ENCODE results near the gene MCM3AP. TPM values are rescaled to one million over a fixed set of nuclear protein-coding genes. Genes with fewer than 3 reads are reported as not detected.
A peak's percentile ranks its signal among the peaks of the same experiment; 100 is the strongest.

MCM3AP gene
- total and polyA plus RNA-seq, 9 of the 15 experiments (the other 6 are each of a cell fraction or from before 2014, with no cell fraction given), result 6.5 to 179 (median 69.6) TPM

DNA sequence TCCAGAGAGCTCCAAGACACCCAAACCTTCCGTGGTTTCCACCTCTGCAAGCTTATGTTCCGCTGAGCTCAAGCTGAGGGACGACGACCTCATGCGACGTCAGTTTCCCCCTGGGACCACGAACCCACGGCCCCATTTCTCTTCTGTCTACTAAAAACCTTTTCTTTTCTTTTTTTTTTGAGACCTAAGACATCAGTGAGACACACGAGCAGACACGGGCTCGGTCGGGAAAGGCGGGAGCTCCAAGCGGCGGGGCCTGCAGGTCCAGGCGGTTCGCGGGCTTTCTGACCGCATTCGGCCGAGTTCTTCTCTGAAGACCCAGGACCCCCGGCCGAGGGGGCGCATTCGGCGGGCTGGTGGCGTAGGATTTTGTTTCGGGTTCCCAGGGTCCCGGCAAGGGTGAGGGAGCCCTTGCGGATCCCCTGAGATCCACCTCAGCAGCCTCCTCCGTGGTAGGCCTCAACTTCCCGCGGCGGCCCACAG lies 37.9 kb upstream of the MCM3AP start (continued):
- TF ChIP-seq PHB2 (IDR thresholded peaks at IDR 0.05; ENCODE audit: low read depth) (no peak), ZNF584 (CRISPR knock-in tag; IDR thresholded peaks at IDR 0.05; ENCODE audit: low read depth) (no peak), ZC3H4 (CRISPR knock-in tag; IDR thresholded peaks at IDR 0.05; ENCODE audit: borderline replicate concordance) (no peak), FOS (IDR thresholded peaks at IDR 0.05; ENCODE audit: extremely low read depth, insufficient read length) (no peak), ZNF140 (CRISPR knock-in tag; IDR thresholded peaks at IDR 0.05) (no peak), BMI1 (IDR thresholded peaks at IDR 0.05; ENCODE audit: low read length) (no peak), MBD2 (IDR thresholded peaks at IDR 0.05; ENCODE audit: borderline replicate concordance, low read depth) (no peak), ZNF174 (CRISPR knock-in tag; IDR thresholded peaks at IDR 0.05) (no peak), DNMT1 (IDR thresholded peaks at IDR 0.05) (no peak), SIRT6 (IDR thresholded peaks at IDR 0.05; ENCODE audit: low read depth, low read length) (no peak), ZNF165 (CRISPR knock-in tag; IDR thresholded peaks at IDR 0.05; ENCODE audit: borderline replicate concordance) (no peak; the same call in 1 of the 2 replicates), BRD9 (IDR thresholded peaks at IDR 0.05; ENCODE audit: low read depth, partially characterized antibody) (peak; percentile 61), SMAD4 (CRISPR knock-in tag; conservative IDR thresholded peaks at IDR 0.05) (no peak; the same call in 1 of the 2 replicates), ZEB2 (IDR thresholded peaks at IDR 0.05) (no peak), ZNF384 (IDR thresholded peaks at IDR 0.05; ENCODE audit: low read depth, low read length) (no peak), NCOA1 (IDR thresholded peaks at IDR 0.05; ENCODE audit: low read depth) (0 out of 2 replicates have a peak, but pooled peaks have one; percentile 22), PHF21A (IDR thresholded peaks at IDR 0.05; ENCODE audit: borderline replicate concordance, low read depth) (no peak), NR2C2 (CRISPR knock-in tag; IDR thresholded peaks at IDR 0.05) (no peak), NR2C2 (tag; IDR thresholded peaks at IDR 0.05) (no peak), SAFB (IDR thresholded peaks at IDR 0.05; ENCODE audit: borderline replicate concordance, low read depth, low read length) (no peak), ATF1 (CRISPR knock-in tag; IDR thresholded peaks at IDR 0.05) (no peak), ATF1 (tag; IDR thresholded peaks at IDR 0.05) (no peak), SP1 (CRISPR knock-in tag; IDR thresholded peaks at IDR 0.05) (no peak), ARID2 (IDR thresholded peaks at IDR 0.05) (no peak), CXXC5 (CRISPR knock-in tag; IDR thresholded peaks at IDR 0.05) (no peak), ZFPM2 (CRISPR knock-in tag; IDR thresholded peaks at IDR 0.05) (no peak), CC2D1A (IDR thresholded peaks at IDR 0.05) (no peak), KLF6 (CRISPR knock-in tag; IDR thresholded peaks at IDR 0.05; ENCODE audit: borderline replicate concordance) (no peak)
- TF ChIP-seq, protein P1, sequence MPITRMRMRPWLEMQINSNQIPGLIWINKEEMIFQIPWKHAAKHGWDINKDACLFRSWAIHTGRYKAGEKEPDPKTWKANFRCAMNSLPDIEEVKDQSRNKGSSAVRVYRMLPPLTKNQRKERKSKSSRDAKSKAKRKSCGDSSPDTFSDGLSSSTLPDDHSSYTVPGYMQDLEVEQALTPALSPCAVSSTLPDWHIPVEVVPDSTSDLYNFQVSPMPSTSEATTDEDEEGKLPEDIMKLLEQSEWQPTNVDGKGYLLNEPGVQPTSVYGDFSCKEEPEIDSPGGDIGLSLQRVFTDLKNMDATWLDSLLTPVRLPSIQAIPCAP (CRISPR knock-in tag; IDR thresholded peaks at IDR 0.05; ENCODE audit: borderline replicate concordance), result no peak
- TF ChIP-seq, protein P2, sequence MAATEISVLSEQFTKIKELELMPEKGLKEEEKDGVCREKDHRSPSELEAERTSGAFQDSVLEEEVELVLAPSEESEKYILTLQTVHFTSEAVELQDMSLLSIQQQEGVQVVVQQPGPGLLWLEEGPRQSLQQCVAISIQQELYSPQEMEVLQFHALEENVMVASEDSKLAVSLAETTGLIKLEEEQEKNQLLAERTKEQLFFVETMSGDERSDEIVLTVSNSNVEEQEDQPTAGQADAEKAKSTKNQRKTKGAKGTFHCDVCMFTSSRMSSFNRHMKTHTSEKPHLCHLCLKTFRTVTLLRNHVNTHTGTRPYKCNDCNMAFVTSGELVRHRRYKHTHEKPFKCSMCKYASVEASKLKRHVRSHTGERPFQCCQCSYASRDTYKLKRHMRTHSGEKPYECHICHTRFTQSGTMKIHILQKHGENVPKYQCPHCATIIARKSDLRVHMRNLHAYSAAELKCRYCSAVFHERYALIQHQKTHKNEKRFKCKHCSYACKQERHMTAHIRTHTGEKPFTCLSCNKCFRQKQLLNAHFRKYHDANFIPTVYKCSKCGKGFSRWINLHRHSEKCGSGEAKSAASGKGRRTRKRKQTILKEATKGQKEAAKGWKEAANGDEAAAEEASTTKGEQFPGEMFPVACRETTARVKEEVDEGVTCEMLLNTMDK (IDR thresholded peaks at IDR 0.05; ENCODE audit: borderline replicate concordance, insufficient read depth, low read depth, low read length, poor library complexity, severe bottlenecking), result no peak

All from K562 (cell line).